GM19239 (cell line): Measurements from ENCODE around the gene LRP11.
A peak's percentile ranks its signal among the peaks of the same experiment; 100 is the strongest.
"Not testable (repeated sequence)": the region's sequence is repeated elsewhere in the genome, so short reads cannot be mapped to it uniquely, and the experiment has no call there.

Experiments used
- DNase-seq: peaks from one replicate; pipeline ENCODE4 v3.0.0; 2011; ENCODE audit warnings: low spot score; ENCODE audit not compliant: insufficient read length
- FAIRE-seq: peaks from 2 replicates; lab custom pipeline; 2011; peaks lifted over from hg19 to GRCh38; lab: Jason Lieb, UNC

The LRP11 gene, protein sequence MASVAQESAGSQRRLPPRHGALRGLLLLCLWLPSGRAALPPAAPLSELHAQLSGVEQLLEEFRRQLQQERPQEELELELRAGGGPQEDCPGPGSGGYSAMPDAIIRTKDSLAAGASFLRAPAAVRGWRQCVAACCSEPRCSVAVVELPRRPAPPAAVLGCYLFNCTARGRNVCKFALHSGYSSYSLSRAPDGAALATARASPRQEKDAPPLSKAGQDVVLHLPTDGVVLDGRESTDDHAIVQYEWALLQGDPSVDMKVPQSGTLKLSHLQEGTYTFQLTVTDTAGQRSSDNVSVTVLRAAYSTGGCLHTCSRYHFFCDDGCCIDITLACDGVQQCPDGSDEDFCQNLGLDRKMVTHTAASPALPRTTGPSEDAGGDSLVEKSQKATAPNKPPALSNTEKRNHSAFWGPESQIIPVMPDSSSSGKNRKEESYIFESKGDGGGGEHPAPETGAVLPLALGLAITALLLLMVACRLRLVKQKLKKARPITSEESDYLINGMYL

DNA sequence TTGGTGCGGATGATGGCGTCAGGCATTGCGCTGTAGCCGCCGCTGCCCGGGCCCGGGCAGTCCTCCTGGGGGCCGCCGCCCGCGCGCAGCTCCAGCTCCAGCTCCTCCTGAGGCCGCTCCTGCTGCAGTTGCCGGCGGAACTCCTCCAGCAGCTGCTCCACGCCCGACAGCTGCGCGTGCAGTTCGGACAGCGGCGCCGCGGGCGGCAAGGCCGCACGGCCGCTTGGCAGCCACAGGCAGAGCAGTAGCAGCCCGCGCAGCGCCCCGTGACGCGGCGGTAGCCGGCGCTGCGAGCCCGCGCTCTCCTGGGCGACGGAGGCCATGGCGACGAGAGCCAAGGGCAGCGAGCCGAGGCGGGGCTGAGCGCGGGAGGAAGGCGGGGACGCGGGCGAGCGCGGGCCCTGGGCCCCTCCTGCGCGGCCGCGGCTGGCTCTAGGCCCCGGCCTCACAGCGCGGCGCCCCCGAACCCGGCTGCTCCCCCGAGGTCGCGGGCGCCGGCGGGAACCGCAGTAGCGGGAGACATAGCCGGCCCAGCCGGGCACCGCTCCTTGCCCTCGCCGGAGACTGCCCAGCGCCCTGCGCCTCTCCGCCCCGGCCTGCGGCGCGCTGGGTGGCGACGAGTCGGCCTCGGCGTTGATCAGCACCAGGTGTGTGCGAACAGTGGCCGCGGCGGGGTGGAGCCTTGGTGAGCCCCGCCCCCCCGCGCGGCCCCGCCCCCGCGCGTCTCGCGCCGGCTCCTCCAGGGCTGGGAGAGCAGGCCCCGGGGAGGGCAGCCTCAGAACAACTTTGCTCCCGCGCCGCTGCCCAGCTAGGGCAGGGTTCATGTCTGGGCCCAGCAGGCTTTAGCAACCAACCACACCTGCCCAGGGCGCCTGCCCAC, at the start of gene LRP11:
LRP11 (minus strand) TSS at position 662 of the 880 bp plus-strand sequence; CDS start at position 323, 339 bp downstream.
- no peak for FAIRE-seq
- DNase-seq, result peak; percentile 90

DNA sequence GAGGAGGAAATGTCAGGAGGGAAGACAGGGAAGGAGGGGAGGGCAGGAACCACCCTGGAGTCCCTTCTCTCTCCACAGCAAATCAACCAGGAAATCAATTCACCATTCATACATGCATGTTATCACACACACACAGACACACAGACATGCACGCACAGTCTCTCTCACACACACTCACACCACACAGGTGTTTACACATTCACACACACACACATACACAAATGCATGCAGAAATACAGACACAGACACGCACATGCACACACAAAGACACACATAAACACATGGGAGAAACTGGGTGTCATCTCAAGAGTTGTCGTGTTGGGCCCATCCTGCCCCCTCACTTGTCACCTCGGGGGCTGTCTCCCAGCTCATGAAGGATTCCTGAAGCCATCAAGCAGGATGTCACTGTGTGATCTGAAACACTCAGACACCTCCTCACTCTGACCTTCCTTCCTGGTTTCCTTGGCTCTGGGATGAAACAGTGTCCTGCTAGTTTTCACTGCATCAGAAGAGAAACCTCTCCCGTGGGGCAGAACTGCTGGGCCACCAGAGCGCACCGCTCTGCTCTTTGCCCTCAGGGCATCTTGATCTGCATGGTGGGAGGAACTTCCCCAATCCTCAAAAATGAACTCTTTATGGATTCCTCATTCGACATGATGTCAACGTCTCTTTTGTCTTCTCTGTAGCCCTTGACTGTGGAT, 49.5 kb upstream of the LRP11 start:
- FAIRE-seq, result no peak
- DNase-seq, result no peak

DNA sequence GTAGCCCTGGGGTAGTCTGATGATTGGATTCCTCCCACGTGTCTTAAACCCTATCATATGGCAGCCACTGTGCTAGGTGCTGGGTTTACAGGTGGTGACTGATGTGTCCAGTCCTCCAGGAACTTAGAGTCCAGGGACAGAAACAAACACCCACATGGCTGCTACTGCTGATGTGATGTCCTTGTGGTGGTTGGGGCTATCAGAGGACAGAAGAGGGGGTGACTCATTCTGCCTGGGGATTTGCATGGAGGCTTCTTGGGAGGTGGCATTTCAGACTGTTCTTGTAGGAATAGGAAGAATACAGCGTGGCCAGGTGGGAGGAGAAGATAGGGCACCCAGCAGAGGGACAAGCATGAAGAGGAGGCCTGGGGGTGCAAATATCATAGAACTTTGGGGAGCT, 48.9 kb upstream of the LRP11 start:
- no peak for FAIRE-seq

DNA sequence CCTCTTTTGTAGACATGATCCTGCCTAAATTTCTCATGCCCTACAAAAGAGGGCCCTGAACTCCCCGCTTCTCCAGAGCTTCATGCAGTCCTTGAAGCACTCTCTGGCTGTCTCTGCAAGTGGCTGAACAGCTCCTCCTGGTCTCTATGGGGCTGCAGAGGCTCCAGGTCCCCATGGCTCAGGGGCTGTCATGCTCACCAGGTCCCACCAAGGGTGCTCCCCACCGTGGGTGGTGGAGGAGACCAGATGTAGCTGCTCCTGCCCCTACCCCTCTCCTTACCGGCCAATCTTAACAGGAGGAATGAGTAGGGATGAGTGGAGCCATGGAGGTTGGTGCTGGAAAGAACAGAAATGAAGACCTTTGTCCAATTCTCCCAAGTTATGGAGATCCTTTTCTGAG, 48.5 kb upstream of the LRP11 start:
- FAIRE-seq, DNase-seq: not testable (repeated sequence)

More for the DNA sequence above, 48.9 kb upstream of the LRP11 start:
- DNase-seq, result no peak

DNA sequence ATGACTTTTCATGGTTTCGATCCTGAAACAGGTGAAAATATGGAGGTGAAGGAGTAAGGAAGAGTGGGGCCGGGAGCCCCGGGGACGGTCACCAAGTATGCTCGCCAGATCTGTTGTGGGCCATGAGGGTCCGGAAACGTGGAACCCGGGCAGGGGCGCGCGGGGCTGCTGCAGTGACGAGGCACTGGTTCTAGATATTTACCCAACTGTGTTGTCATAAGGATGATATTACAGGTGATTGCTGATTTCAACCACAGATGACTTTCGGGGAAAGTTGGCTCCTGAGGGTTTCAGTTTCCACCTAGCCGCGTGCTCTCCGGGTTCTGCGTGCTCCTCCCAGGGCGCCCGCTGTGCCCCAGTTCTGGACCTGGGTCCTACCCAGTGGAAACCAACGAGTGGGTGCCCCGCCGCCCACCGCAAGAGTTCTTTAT, 46.6 kb upstream of the LRP11 start:
- DNase-seq, result no peak
- FAIRE-seq, result no peak

DNA sequence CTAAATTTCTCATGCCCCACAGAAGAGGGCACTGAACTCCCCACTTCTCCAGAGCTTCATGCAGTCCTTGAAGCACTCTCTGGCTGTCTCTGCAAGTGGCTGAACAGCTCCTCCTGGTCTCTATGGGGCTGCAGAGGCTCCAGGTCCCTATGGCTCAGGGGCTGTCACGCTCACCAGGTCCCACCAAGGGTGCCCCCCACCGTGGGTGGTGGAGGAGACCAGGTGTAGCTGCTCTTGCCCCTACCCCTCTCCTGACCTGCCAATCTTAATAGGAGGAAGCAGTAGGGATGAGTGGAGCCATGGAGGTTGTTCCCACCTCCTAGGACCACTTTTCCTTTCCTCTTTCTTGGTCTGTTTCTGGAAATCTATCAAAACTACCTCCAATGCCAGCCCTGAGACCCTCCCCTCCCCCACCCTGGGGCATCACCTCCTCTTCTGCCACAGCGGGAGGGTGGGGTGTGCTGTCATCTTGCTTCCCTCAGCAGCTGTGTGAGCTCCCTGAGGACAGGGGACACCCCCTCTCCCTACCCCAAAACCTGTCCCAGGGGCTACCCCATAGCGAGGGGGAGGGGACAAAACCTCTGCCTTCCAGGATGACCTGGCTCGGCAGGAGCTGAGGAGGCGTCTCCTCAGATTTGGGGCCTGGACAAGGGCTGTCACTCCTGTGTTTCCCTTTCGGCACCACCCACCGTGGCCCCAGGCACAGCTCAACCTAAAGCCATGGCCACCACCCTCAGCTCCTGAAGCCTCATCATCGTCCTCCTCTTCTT, 45.7 kb upstream of the LRP11 start:
- no peak for FAIRE-seq
- no peak for DNase-seq

DNA sequence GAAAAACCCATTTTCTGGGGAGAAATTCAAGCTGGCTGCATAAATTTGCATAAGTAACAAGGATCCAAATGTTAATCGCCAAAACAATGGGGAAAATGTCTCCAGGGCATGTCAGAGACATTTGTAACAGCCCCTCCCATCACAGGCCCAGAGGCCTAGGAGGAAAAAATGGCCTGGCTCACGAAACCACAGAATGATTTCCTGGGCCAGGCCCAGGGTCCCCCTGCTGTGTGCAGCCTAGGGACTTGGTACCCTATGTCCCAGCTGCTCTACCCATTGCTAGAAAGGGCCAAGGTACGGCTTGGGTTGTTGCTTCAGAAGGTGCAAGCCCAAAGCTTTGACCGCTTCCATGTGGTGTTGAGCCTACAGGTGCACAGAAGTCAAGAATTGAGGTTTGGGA, 44.3 kb upstream of the LRP11 start:
- DNase-seq, FAIRE-seq: not testable (repeated sequence)

DNA sequence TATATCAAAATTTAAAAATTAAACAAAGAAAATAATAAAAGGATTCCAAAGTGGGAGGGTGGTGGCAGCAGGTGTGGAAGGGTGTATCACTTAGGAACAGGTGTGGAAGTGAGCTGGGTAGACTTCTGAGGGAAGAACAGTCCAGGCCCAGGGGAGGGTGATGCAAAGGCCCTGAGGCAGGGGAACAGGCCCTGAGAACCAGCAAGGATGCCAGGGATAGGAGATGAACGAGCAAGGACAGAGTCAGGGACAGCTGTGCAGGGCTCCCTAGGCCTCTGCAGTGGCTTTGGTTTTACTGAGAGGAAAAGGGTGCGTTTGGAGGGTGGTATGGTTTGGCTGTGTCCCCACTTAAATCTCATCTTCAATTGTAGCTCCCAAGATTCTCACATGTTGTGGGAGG, 43.2 kb upstream of the LRP11 start:
- DNase-seq (no peak), FAIRE-seq (no peak)

DNA sequence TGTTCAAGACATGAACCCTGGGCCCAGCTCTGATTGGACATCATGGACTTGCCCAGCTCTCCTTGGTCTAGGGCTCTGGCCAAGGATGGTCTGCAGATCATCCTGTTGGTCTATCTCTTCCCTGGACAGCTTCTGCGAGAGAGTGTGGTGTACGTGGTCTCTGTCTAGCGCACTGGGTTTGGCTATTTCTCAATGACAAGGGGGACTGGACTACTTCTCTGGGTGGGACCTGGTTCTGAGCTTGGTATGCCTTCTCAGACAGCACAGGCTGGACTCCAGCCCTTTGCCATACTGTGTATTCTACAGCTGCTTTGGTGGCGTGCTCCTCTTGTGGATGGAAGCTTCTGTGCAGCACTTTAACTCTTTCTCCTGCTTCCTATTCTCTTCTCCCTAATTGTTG, 42.2 kb upstream of the LRP11 start:
- FAIRE-seq (no peak), DNase-seq (no peak)

DNA sequence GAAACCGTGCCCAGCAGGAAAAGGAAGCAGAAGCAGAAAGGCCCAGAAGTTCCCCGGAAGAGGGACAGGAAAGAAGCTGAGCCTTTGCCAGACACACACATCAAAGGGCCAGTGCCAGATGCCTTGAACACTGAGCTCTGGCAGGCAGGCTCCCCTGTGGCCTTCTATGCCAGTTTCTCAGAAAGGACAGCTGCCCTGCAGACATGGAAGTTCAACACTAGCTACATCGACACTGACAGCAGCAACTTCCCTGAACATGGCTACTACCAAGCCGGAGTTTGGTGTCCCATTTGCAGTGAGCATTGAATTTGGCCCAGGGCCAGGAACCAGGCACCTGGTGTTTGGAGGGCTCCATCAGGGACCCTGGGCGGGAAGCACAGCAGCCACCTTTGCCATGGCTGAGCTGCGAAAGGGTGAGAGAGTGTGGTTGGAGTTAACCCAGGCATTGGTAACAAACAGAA, 41.8 kb upstream of the LRP11 start:
- FAIRE-seq, result no peak

DNA sequence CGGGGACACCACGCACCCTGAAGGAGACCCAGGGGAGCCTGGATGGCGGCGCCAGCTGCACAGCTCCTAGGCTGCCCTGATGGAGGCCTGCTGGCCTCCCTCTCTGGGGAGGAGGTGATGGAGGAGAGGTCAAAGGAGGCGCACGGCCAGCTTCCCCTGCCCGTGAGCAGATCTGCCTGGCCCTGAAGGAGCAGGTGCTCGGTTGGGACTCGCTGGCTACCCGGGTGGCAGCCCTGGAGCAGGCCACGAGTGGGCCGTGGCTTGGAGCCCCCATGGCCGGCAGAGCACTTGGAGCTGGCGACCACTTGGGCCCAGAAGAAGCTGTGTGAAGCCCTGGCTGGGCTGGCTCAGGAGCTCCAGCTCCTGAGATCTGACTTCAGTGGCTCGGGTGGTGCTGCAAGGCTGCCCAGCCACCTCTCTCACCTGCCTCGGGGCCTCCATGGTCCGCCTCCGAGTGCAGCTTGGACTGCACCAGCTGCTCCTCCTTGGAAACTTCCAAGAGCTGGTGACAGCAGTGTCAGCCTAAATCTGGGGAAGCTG, 41.3 kb upstream of the LRP11 start:
- no peak for FAIRE-seq
- DNase-seq, result no peak

More for the DNA sequence above, 41.8 kb upstream of the LRP11 start:
- DNase-seq, result no peak

DNA sequence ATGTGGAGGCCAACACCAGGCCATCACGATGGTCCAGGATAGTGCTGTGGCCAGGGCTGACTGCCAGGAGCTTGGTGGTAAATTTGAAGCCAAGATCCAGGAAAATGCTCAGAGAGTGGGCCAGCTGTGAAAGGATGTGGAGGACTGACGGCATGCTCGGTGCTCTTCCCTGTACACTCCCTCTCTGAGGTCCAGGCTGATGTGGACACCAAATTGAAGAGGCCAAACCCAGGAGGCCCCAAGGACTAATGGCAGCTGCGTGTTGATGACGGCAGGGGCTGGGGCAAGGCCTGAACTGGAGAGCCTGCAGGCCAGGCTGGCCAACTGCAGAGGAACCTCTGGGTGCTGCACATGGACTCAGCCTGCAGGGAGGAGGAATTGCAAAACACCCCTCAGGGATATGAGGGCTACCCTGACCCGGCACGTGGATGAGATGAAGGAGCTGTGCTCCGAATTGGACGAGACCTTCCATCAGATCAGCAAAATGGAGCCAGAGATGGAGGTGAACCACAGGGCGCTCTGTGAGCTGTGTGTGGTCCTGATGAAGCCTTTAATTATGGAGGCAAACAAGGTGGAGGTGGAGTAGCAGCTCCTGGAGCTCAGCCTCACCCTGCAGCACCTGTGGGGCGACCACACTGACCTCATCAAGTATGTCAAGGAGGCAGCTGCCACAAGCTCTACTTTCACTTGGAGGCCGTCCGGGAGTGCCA, 40.7 kb upstream of the LRP11 start:
- DNase-seq (no peak), FAIRE-seq (no peak)

DNA sequence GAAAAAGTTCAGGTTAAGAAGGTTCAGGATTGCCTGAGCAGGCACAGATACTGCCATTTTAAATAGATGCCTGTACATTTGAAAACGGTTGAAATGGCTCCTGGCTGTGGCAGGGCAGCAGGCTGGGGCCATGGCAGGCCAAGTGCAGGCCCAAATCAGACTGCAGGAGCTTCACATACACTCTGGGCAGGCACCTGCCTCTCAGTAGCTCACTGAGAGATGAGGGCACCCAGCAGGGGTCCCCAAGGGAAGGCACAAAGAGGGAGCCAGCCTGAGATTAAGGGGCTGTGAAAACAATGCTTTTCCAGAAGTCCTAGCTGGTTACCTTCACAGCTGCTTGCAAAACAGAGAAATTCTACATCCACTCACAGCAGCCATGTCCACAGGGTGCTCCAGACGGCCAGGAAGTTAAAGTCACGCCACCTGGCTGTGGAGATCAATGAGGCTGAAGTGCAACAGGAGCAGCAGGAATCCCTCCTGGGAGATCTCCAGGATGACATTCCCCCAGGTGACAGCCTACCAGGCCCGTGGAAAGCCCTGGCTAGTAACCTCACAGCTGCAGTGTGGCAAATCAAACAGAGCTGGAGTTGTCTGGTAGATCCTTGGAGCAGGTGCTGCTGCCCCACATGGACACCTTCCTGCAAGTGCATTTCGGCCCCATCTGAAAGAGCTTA, 39.9 kb upstream of the LRP11 start:
- FAIRE-seq, result no peak

DNA sequence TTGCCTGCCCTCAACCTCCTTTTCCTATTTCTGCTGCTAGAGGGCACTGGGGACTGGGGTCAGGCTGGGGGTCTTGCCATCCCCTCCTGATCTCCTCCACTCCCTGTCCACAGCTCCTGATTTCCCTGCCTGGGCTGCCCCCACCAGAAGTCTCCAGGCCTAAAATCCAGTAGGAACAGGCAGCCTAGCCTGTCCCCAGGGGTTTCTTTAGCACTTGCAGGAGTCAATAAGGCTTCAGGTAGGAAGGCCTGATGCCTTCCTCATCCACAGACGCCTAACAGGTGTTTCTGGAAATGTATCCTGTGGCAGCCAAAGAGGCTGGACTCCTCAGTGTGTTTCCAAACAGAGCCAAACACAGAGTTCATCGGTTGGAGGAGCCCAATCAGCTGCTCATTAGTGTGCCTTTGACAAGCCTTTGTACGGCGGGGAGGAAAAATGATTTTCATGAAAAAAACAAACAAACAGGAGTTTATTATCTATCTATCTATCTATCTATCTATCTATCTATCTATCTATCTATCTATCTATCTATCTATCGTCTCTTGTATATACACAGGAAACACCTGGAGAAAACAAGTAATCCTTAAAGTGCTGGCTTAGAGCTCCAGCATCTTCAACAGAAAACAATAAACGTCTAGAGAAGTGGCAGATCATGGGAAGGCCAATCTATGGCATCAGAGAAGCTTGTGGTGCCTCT, 37.4 kb upstream of the LRP11 start:
- FAIRE-seq (no peak), DNase-seq (no peak)

More for the DNA sequence above, 39.9 kb upstream of the LRP11 start:
- no peak for DNase-seq

DNA sequence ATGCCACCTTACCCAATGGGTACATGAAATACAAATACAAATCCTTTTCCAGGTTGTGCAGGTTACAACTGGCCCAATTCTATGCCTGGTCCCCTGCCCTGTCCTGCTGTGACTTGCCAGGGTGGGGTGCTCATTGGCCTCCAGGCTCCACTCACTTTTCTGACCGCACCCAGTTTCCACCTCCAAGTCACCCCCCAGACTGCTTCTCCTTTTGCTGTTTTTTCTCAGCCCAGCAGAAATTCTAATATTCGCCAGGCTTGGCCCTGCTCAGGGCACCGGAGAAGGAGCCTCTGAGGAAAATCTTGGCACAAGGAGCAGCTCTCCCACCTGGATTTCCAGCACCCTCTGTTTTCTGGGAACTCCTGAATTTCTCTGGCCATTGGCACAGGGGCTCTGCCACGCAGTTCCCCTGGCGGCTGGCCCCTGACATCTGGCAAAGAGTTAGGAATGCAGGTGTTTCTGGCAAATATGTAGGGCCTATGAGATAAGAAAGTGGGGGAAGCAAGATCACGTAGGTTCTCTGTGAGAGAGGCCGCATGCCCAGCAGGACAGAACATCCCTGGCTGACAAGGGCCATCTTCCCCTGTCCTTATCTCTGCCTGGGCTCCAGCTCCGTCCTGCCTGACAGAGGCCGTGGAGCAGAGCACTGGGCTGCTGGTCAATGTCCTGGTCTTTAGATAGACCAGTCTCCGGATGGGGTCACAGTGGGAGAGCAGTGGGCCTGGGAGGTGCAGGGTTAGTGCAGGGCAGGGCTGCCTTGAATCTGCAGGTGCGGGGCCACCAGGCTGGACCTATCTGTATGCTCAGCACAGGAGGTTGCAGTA, 36.7 kb upstream of the LRP11 start:
- DNase-seq, result no peak
- no peak for FAIRE-seq

DNA sequence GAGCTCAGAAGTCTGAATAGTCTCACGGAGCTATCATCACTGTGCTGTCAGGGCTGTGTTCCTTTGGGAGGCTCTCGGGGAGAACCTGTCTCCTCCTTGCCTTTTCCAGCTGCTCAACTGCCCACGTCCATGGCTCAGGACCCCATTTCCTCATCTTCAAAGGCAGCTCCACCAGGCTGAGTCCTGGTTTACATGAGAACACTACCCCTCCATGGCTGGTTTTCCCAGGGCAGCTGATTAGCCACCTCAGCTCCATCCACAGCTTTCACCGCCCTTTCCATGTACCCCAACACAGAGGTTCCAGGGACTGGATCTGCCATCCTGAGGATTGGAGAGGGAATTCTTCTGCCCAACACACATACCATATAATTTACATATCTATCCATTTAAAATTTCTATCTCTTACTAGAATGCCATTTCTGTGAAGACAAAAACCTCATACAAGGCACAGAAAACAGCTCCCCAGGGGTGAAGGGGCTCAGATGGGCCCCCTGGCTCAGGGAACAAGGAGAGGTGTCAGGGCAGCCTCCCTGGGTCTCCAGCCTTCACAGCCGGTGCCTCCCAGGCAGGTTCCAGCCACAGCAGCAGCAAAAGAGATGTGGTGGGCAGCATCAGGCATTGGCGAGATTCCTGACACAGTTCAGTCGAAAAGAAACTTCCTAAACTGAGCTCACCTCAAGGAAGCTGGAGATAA, 35.9 kb upstream of the LRP11 start:
- DNase-seq, result no peak
- FAIRE-seq, result no peak
